ENCODE results near the gene TRAK1.

Gene TRAK1

GRCh38 chr3:42118762-42119361 lies 27.7 kb downstream of the TRAK1 start:
- Histone ChIP-seq H4K8ac (ENCODE audit: low read depth, low read length) (no peak overlapping the region), H2AK5ac (ENCODE audit: low read length) (no peak overlapping the region), H4K12ac (ENCODE audit: low read depth, low read length) (no peak overlapping the region), H3K27me3 (ENCODE audit: insufficient read depth, low read length) (no peaks in the 10 kb centered on the region), H3K14ac (ENCODE audit: low read length) (no peak overlapping the region), H2BK12ac (ENCODE audit: low read length) (no peak overlapping the region), H3K4me1 (ENCODE audit: control insufficient read depth in 1 of 2, insufficient read depth in 2 of 2, low read length in 2 of 2) (peaks cover 19 to 39% of the 10 kb centered on the region in 2 experiments), H3K23ac (ENCODE audit: low read length) (no peak overlapping the region), H3K79me1 (ENCODE audit: low read length) (peaks cover 8% of the 10 kb centered on the region), H3K36me3 (ENCODE audit: control insufficient read depth in 1 of 2, insufficient read depth in 2 of 2, low read length in 2 of 2) (no peaks in the 10 kb centered on the region), H3K18ac (ENCODE audit: low read length) (no peak overlapping the region), H3K4me3 (ENCODE audit: low read depth, low read length) (no peak overlapping the region), H3K9me3 (ENCODE audit: insufficient read depth, low read depth, low read length) (no peaks in the 10 kb centered on the region), H3K9ac (ENCODE audit: low read length) (no peak overlapping the region), H2BK120ac (ENCODE audit: insufficient read depth, low read length, poor library complexity) (no peak overlapping the region), H3K4me2 (ENCODE audit: low read length) (no peak overlapping the region), H3K79me2 (ENCODE audit: control insufficient read depth, insufficient read depth, low read length, poor library complexity) (peaks cover 4% of the 10 kb centered on the region), H4K91ac (ENCODE audit: low read depth, low read length) (no peak overlapping the region), H3K4ac (ENCODE audit: low read depth, low read length) (no peak overlapping the region), H3K27ac (ENCODE audit: low read depth, low read length) (no peak overlapping the region), H2BK5ac (ENCODE audit: low read depth, low read length, poor library complexity) (no peak overlapping the region), H2AFZ (ENCODE audit: insufficient read depth, low read length, poor library complexity) (no peak overlapping the region)
- DNase-seq, result peak; percentile 49 to 69
- no CpG with 5 or more reads among the region's 2 CpGs for WGBS (ENCODE audit: extremely low coverage, insufficient coverage, insufficient read length)

GRCh38 chr3:42119561-42120355 lies 28.6 kb downstream of the TRAK1 start:
- H3K4me1 ChIP-seq (ENCODE audit: control insufficient read depth in 1 of 2, insufficient read depth in 2 of 2, low read length in 2 of 2), result peaks cover 19 to 41% of the 10 kb centered on the region in 2 experiments
- DNase-seq, result no peak
- no peak overlapping the region for H3K23ac ChIP-seq (ENCODE audit: low read length)
- no peaks in the 10 kb centered on the region for H3K9me3 ChIP-seq (ENCODE audit: insufficient read depth, low read depth, low read length)
- H3K9ac ChIP-seq (ENCODE audit: low read length), result no peak overlapping the region
- no peak overlapping the region for H2BK5ac ChIP-seq (ENCODE audit: low read depth, low read length, poor library complexity)
- no peak overlapping the region for H3K4me2 ChIP-seq (ENCODE audit: low read length)
- no peak overlapping the region for H3K14ac ChIP-seq (ENCODE audit: low read length)
- H3K79me1 ChIP-seq (ENCODE audit: low read length), result peaks cover 8% of the 10 kb centered on the region
- H4K91ac ChIP-seq (ENCODE audit: low read depth, low read length), result no peak overlapping the region
- no peak overlapping the region for H2BK120ac ChIP-seq (ENCODE audit: insufficient read depth, low read length, poor library complexity)
- no CpG with 5 or more reads among the region's 7 CpGs for WGBS (ENCODE audit: extremely low coverage, insufficient coverage, insufficient read length)
- no peak overlapping the region for H3K4me3 ChIP-seq (ENCODE audit: low read depth, low read length)
- H3K4ac ChIP-seq (ENCODE audit: low read depth, low read length), result no peak overlapping the region
- no peak overlapping the region for H4K8ac ChIP-seq (ENCODE audit: low read depth, low read length)
- no peak overlapping the region for H3K18ac ChIP-seq (ENCODE audit: low read length)
- H3K36me3 ChIP-seq (ENCODE audit: control insufficient read depth in 1 of 2, insufficient read depth in 2 of 2, low read length in 2 of 2), result no peaks in the 10 kb centered on the region
- no peak overlapping the region for H3K27ac ChIP-seq (ENCODE audit: low read depth, low read length)
- no peak overlapping the region for H2AFZ ChIP-seq (ENCODE audit: insufficient read depth, low read length, poor library complexity)
- H4K12ac ChIP-seq (ENCODE audit: low read depth, low read length), result no peak overlapping the region
- no peak overlapping the region for H2AK5ac ChIP-seq (ENCODE audit: low read length)
- no peak overlapping the region for H2BK12ac ChIP-seq (ENCODE audit: low read length)
- H3K79me2 ChIP-seq (ENCODE audit: control insufficient read depth, insufficient read depth, low read length, poor library complexity), result peaks cover 4% of the 10 kb centered on the region
- H3K27me3 ChIP-seq (ENCODE audit: insufficient read depth, low read length), result no peaks in the 10 kb centered on the region

GRCh38 chr3:42120866-42121265 lies 29.7 kb downstream of the TRAK1 start:
- peaks cover 19 to 38% of the 10 kb centered on the region in 2 experiments for H3K4me1 ChIP-seq (ENCODE audit: control insufficient read depth in 1 of 2, insufficient read depth in 2 of 2, low read length in 2 of 2)
- no peak overlapping the region for H2AK5ac ChIP-seq (ENCODE audit: low read length)
- H3K79me1 ChIP-seq (ENCODE audit: low read length), result peaks cover 8% of the 10 kb centered on the region
- H3K4ac ChIP-seq (ENCODE audit: low read depth, low read length), result no peak overlapping the region
- H3K79me2 ChIP-seq (ENCODE audit: control insufficient read depth, insufficient read depth, low read length, poor library complexity), result peaks cover 4% of the 10 kb centered on the region
- H2BK5ac ChIP-seq (ENCODE audit: low read depth, low read length, poor library complexity), result no peak overlapping the region
- no peak overlapping the region for H3K18ac ChIP-seq (ENCODE audit: low read length)
- no peak overlapping the region for H3K14ac ChIP-seq (ENCODE audit: low read length)
- H3K4me2 ChIP-seq (ENCODE audit: low read length), result no peak overlapping the region
- peaks cover 0 to 3% of the 10 kb centered on the region in 2 experiments for H3K36me3 ChIP-seq (ENCODE audit: control insufficient read depth in 1 of 2, insufficient read depth in 2 of 2, low read length in 2 of 2)
- H3K4me3 ChIP-seq (ENCODE audit: low read depth, low read length), result no peak overlapping the region
- H4K91ac ChIP-seq (ENCODE audit: low read depth, low read length), result no peak overlapping the region
- no peaks in the 10 kb centered on the region for H3K27me3 ChIP-seq (ENCODE audit: insufficient read depth, low read length)
- no peak overlapping the region for H3K27ac ChIP-seq (ENCODE audit: low read depth, low read length)
- no peak overlapping the region for H2BK12ac ChIP-seq (ENCODE audit: low read length)
- H4K12ac ChIP-seq (ENCODE audit: low read depth, low read length), result no peak overlapping the region
- no CpG with 5 or more reads among the region's 3 CpGs for WGBS (ENCODE audit: extremely low coverage, insufficient coverage, insufficient read length)
- H3K9ac ChIP-seq (ENCODE audit: low read length), result no peak overlapping the region
- H4K8ac ChIP-seq (ENCODE audit: low read depth, low read length), result no peak overlapping the region
- H3K23ac ChIP-seq (ENCODE audit: low read length), result no peak overlapping the region
- peak; percentile 62 to 71 for DNase-seq
- H2BK120ac ChIP-seq (ENCODE audit: insufficient read depth, low read length, poor library complexity), result no peak overlapping the region
- no peak overlapping the region for H2AFZ ChIP-seq (ENCODE audit: insufficient read depth, low read length, poor library complexity)
- no peaks in the 10 kb centered on the region for H3K9me3 ChIP-seq (ENCODE audit: insufficient read depth, low read depth, low read length)

- Histone ChIP-seq H3K36me3 (ENCODE audit: control insufficient read depth in 1 of 2, insufficient read depth in 2 of 2, low read length in 2 of 2) (peaks cover 0 to 6% of the 10 kb centered on the region in 2 experiments), H3K9ac (ENCODE audit: low read length) (no peak overlapping the region), H4K8ac (ENCODE audit: low read depth, low read length) (no peak overlapping the region), H3K9me3 (ENCODE audit: insufficient read depth, low read depth, low read length) (no peaks in the 10 kb centered on the region), H3K4me2 (ENCODE audit: low read length) (peak overlapping the region; percentile 19), H3K23ac (ENCODE audit: low read length) (no peak overlapping the region), H4K12ac (ENCODE audit: low read depth, low read length) (no peak overlapping the region), H3K27me3 (ENCODE audit: insufficient read depth, low read length) (no peaks in the 10 kb centered on the region), H3K18ac (ENCODE audit: low read length) (peak overlapping the region; percentile 48), H3K27ac (ENCODE audit: low read depth, low read length) (peak overlapping the region; percentile 80), H2AK5ac (ENCODE audit: low read length) (peak overlapping the region; percentile 27), H2BK5ac (ENCODE audit: low read depth, low read length, poor library complexity) (peak overlapping the region; percentile 66), H4K91ac (ENCODE audit: low read depth, low read length) (peak overlapping the region; percentile 67), H3K14ac (ENCODE audit: low read length) (peak overlapping the region; percentile 46), H3K4ac (ENCODE audit: low read depth, low read length) (peak overlapping the region; percentile 50), H2AFZ (ENCODE audit: insufficient read depth, low read length, poor library complexity) (peak overlapping the region; percentile 32), H3K79me2 (ENCODE audit: control insufficient read depth, insufficient read depth, low read length, poor library complexity) (peaks cover 4% of the 10 kb centered on the region), H3K4me3 (ENCODE audit: low read depth, low read length) (no peak overlapping the region), H3K79me1 (ENCODE audit: low read length) (peaks cover 7% of the 10 kb centered on the region), H2BK12ac (ENCODE audit: low read length) (peak overlapping the region; percentile 52), H3K4me1 (ENCODE audit: control insufficient read depth in 1 of 2, insufficient read depth in 2 of 2, low read length in 2 of 2) (peaks cover 15 to 26% of the 10 kb centered on the region in 2 experiments), H2BK120ac (ENCODE audit: insufficient read depth, low read length, poor library complexity) (peak overlapping the region; percentile 81)
- no CpG with 5 or more reads among the region's 4 CpGs for WGBS (ENCODE audit: extremely low coverage, insufficient coverage, insufficient read length)
- peak; percentile 79 to 85 for DNase-seq
These were observed 31.3 kb downstream of the TRAK1 start for GRCh38 chr3:42122261-42123011.

Measured in trophoblast cell (in vitro differentiated cells and primary cell).